Panc1 (cell line): ENCODE measurements around the gene KIF1A. TPM values are rescaled to one million over a fixed set of nuclear protein-coding genes. Genes with fewer than 3 reads are reported as not detected.
A peak's percentile ranks its signal among the peaks of the same experiment; 100 is the strongest.

Source experiments
- ATAC-seq: fragments of 200-7000 bp; cut with Tn5 transposase; 2 replicates; pipeline ENCODE4 v1.9.1; 2020; ENCODE audit warnings: mild to moderate bottlenecking, moderate library complexity
- BruUV-seq: library from RNA; stranded (reverse); fragments of 400-500 nt; replicated peaks from 2 replicates; lab custom pipeline; 2021; lab: Mats Ljungman, UMichigan
- CTCF ChIA-PET: fragments of 300-600 bp; sonication (Branson Sonifier 250); formaldehyde crosslinking; loops from one replicate; lab custom pipeline; 2022; ENCODE audit warnings: antibody characterized with exemption; lab: Charles Lee
- POLR2A ChIA-PET: fragments of 300-600 bp; sonication (Branson Sonifier 250); formaldehyde crosslinking; loops from one replicate; lab custom pipeline; 2022; ENCODE audit warnings: antibody characterized with exemption; lab: Charles Lee
- DNase-seq: peaks from one replicate; pipeline ENCODE4 v3.0.0-alpha.2; 2010; ENCODE audit warnings: low read depth, low spot score
- H3K27ac ChIP-seq: 2 replicates; pipeline ENCODE4 v1.5.1; 2011; ENCODE audit warnings: mild to moderate bottlenecking, low read length, inconsistent platforms
- H3K27me3 ChIP-seq: fragments of 200-500 bp; sonication (Bioruptor generic); 2 replicates; pipeline ENCODE4 v1.6.0; 2014; ENCODE audit warnings: low read length, inconsistent platforms; ENCODE audit not compliant: control insufficient read depth, insufficient read depth
- H3K36me3 ChIP-seq: fragments of 200-500 bp; sonication (Bioruptor generic); 2 replicates; pipeline ENCODE4 v1.5.1; 2014; ENCODE audit warnings: inconsistent platforms, mild to moderate bottlenecking, low read length, moderate library complexity; ENCODE audit not compliant: control insufficient read depth, insufficient read depth
- H3K4me1 ChIP-seq: 2 replicates; pipeline ENCODE4 v1.5.1; 2011; ENCODE audit warnings: inconsistent platforms, mild to moderate bottlenecking, low read length, moderate library complexity; ENCODE audit not compliant: control insufficient read depth, insufficient read depth
- H3K4me3 ChIP-seq, 2 experiments: 2 replicates each; pipeline ENCODE4 v1.5.1; 2011 to 2012; ENCODE audit warnings: low read depth in 2 of 2, low read length in 2 of 2, mild to moderate bottlenecking in 2 of 2, inconsistent platforms in 1 of 2, moderate library complexity in 1 of 2
- H3K9me3 ChIP-seq: fragments of 200-500 bp; sonication (Bioruptor generic); 2 replicates; pipeline ENCODE4 v1.5.1; 2014; ENCODE audit warnings: low read depth, mild to moderate bottlenecking, inconsistent platforms, low read length, moderate library complexity; ENCODE audit not compliant: control insufficient read depth, insufficient read depth
- CTCF ChIP-seq: fragments of 450-650 bp; IDR thresholded peaks from 2 replicates; pipeline ENCODE4 v1.5.1; 2017; ENCODE audit warnings: mild to moderate bottlenecking
- POLR2AphosphoS5 ChIP-seq: IDR thresholded peaks from 2 replicates; pipeline ENCODE4 v1.6.1; 2012; ENCODE audit warnings: mild to moderate bottlenecking, low read depth, low read length, moderate library complexity
- REST ChIP-seq, 2 experiments: IDR thresholded peaks; 2 replicates each; pipeline ENCODE4 v1.6.1; 2011 to 2012; ENCODE audit warnings: low read depth in 2 of 2, control low read depth in 1 of 2, low read length in 1 of 2, mild to moderate bottlenecking in 1 of 2, moderate library complexity in 1 of 2; ENCODE audit not compliant: insufficient read depth in 1 of 2
- SIN3A ChIP-seq: IDR thresholded peaks from 2 replicates; pipeline ENCODE4 v1.6.1; 2012; ENCODE audit warnings: low read depth, mild to moderate bottlenecking, low read length, moderate library complexity, borderline replicate concordance; ENCODE audit not compliant: insufficient read depth
- TCF7L2 ChIP-seq: IDR thresholded peaks from 2 replicates; pipeline ENCODE4 v1.6.1; 2011; ENCODE audit warnings: mild to moderate bottlenecking, low read depth, low read length, inconsistent platforms
- in situ Hi-C: cut with HindIII; loops from 2 replicates; pipeline ENCODE4 v1.10.0; 2016; ENCODE audit warnings: low sequenced_read_pairs, low pct_unique_long_range_greater_than_20kb
- intact Hi-C: fragments of 100-400 bp; cut with micrococcal nuclease; formaldehyde crosslinking; loops from one replicate; pipeline ENCODE4 v1.10.0; 2022; ENCODE audit not compliant: unreplicated experiment
- total RNA-seq: library from RNA; stranded (reverse); gene quantifications from one replicate; pipeline ENCODE4 v1.2.1, GENCODE V29; 2021; ENCODE audit not compliant: unreplicated experiment

The KIF1A gene
- total RNA-seq, 1 experiment from 2014 or later, result 132 TPM

- ATAC-seq (no peak), DNase-seq (no peak)
- TSS peak; percentile 76 for BruUV-seq
- peaks cover 5% of the 10 kb centered on the region for H3K27me3 ChIP-seq
- intact Hi-C loops, result no loop called here
- H3K27ac ChIP-seq, result no peak overlapping the region; the same call in 1 of the 2 replicates
- POLR2A ChIA-PET, result interaction anchor here (1.1 kb wide), 1 partner anchor 9 kb away, joined by 3 read pairs; no protein-coding TSS in a partner anchor
- TF ChIP-seq TCF7L2, result no peak
- no peak for TF ChIP-seq CTCF
- TF ChIP-seq POLR2AphosphoS5, result no peak
- no peak for TF ChIP-seq REST (IDR thresholded peaks at IDR 0.05; ENCODE audit: insufficient read depth in 1 of 2, low read depth in 2 of 2, low read length in 1 of 2)
- no peak for TF ChIP-seq SIN3A
- peaks cover 3% of the 10 kb centered on the region; the same call in 1 of the 2 replicates for H3K4me1 ChIP-seq
- CTCF ChIA-PET, result interaction anchor here (1.0 kb wide), 1 partner anchor 23 kb away, joined by 4 read pairs; no protein-coding TSS in a partner anchor
- peak overlapping the region in 1 of 2 experiments; percentile 56; a peak in 3 of 4 replicates for H3K4me3 ChIP-seq
- H3K36me3 ChIP-seq, result no peaks in the 10 kb centered on the region
- in situ Hi-C loops, result no loop called here
- H3K9me3 ChIP-seq, result 0 out of 2 replicates have a peak, but pooled peaks cover 2% of the 10 kb centered on the region
These were observed 2.3 kb downstream of the KIF1A start for GRCh38 chr2:240817496-240818292.

- intact Hi-C loops (no loop called here), in situ Hi-C loops (no loop called here)
- ChIA-PET CTCF (interaction anchor here (1.0 kb wide), 1 partner anchor 24 kb away, joined by 4 read pairs; no protein-coding TSS in a partner anchor), POLR2A (no interaction called here)
- no peak overlapping the region for H3K4me3 ChIP-seq
- H3K4me1 ChIP-seq, result peaks cover 3% of the 10 kb centered on the region; the same call in 1 of the 2 replicates
- H3K27ac ChIP-seq, result no peak overlapping the region
- H3K36me3 ChIP-seq, result no peaks in the 10 kb centered on the region
- 0 out of 2 replicates have a peak, but pooled peaks cover 3% of the 10 kb centered on the region for H3K9me3 ChIP-seq
- DNase-seq (no peak), ATAC-seq (no peak)
- BruUV-seq, result no TSS peak
- no peak for TF ChIP-seq TCF7L2
- no peak for TF ChIP-seq POLR2AphosphoS5
- no peak for TF ChIP-seq CTCF
- TF ChIP-seq SIN3A, result no peak
- TF ChIP-seq REST (IDR thresholded peaks at IDR 0.05; ENCODE audit: insufficient read depth in 1 of 2, low read depth in 2 of 2, low read length in 1 of 2), result no peak
- H3K27me3 ChIP-seq, result peaks cover 2% of the 10 kb centered on the region
These were observed 3.2 kb downstream of the KIF1A start for GRCh38 chr2:240816584-240817495.
